GM23338 (cell line): ENCODE results near the gene EIF2AK3. TPM values are rescaled to one million over a fixed set of nuclear protein-coding genes. Genes with fewer than 3 reads are reported as not detected.

Experiments used
- ATAC-seq: fragments of 200-7000 bp; cut with Tn5 transposase; 3 replicates; pipeline ENCODE4 v1.9.1; 2020
- DNase-seq: peaks from one replicate; pipeline ENCODE4 v3.0.0-alpha.2; 2015; ENCODE audit warnings: low spot score
- H2AFZ ChIP-seq: fragments of 200-600 bp; sonication (generic); 2 replicates; pipeline ENCODE4 v1.8.0; 2016; ENCODE audit warnings: antibody characterized with exemption, mild to moderate bottlenecking, moderate library complexity
- H3F3A ChIP-seq: fragments of 200-600 bp; sonication (generic); replicated peaks from 2 replicates; pipeline ENCODE4 v1.8.0; 2017; ENCODE audit warnings: antibody characterized with exemption, mixed run types, low read depth
- H3K27ac ChIP-seq: fragments of 200-600 bp; sonication (generic); 2 replicates; pipeline ENCODE4 v1.6.1; 2016; ENCODE audit warnings: low read depth
- H3K27me3 ChIP-seq: fragments of 200-600 bp; sonication (generic); 2 replicates; pipeline ENCODE4 v1.8.0; 2016; ENCODE audit warnings: mild to moderate bottlenecking, mixed run types, moderate library complexity; ENCODE audit not compliant: insufficient read depth
- H3K36me3 ChIP-seq: fragments of 200-600 bp; sonication (generic); 2 replicates; pipeline ENCODE4 v1.8.0; 2016; ENCODE audit warnings: mild to moderate bottlenecking; ENCODE audit not compliant: insufficient read depth
- H3K4me1 ChIP-seq: fragments of 200-600 bp; sonication (generic); 2 replicates; pipeline ENCODE4 v1.8.0; 2016; ENCODE audit warnings: mild to moderate bottlenecking, moderate library complexity; ENCODE audit not compliant: insufficient read depth
- H3K4me2 ChIP-seq: fragments of 200-600 bp; sonication (generic); 2 replicates; pipeline ENCODE4 v1.7.1; 2017; ENCODE audit warnings: mixed run types
- H3K4me3 ChIP-seq: fragments of 200-600 bp; sonication (generic); 2 replicates; pipeline ENCODE4 v1.6.1; 2016; ENCODE audit warnings: mixed run types
- H3K79me2 ChIP-seq: fragments of 200-600 bp; sonication (generic); replicated peaks from 2 replicates; pipeline ENCODE4 v1.8.0; 2017; ENCODE audit warnings: mild to moderate bottlenecking; ENCODE audit not compliant: insufficient read depth
- H3K9me2 ChIP-seq: fragments of 200-600 bp; sonication (generic); 2 replicates; pipeline ENCODE4 v1.8.0; 2017; ENCODE audit not compliant: insufficient read depth
- H4K20me1 ChIP-seq: fragments of 200-600 bp; sonication (generic); replicated peaks from 2 replicates; pipeline ENCODE4 v1.8.0; 2017; ENCODE audit warnings: mild to moderate bottlenecking; ENCODE audit not compliant: insufficient read depth
- H3K27ac Mint-ChIP-seq: 2 replicates; pipeline ENCODE4 v1.8.0; 2020; ENCODE audit warnings: inconsistent platforms, mild to moderate bottlenecking, moderate library complexity, mixed read lengths
- H3K27me3 Mint-ChIP-seq: 3 replicates; pipeline ENCODE4 v1.8.0; 2022; ENCODE audit warnings: low read depth, mild to moderate bottlenecking, moderate library complexity, mixed read lengths, inconsistent platforms; ENCODE audit not compliant: insufficient read depth, poor library complexity
- H3K36me3 Mint-ChIP-seq: 3 replicates; pipeline ENCODE4 v1.8.0; 2021; ENCODE audit warnings: low read depth, mild to moderate bottlenecking, inconsistent platforms, moderate library complexity, mixed read lengths
- H3K4me1 Mint-ChIP-seq: 3 replicates; pipeline ENCODE4 v1.8.0; 2020; ENCODE audit warnings: mild to moderate bottlenecking, inconsistent platforms, mixed read lengths
- H3K4me3 Mint-ChIP-seq: 3 replicates; pipeline ENCODE4 v1.8.0; 2021; ENCODE audit warnings: moderate library complexity, mild to moderate bottlenecking, inconsistent platforms, mixed read lengths
- H3K9me3 Mint-ChIP-seq: 3 replicates; pipeline ENCODE4 v1.8.0; 2020; ENCODE audit warnings: moderate library complexity, mild to moderate bottlenecking, inconsistent platforms, mixed read lengths
- CREB1 ChIP-seq: fragments of 250-450 bp; sonication (Bioruptor Pico); IDR thresholded peaks from 2 replicates; pipeline ENCODE4 v1.5.0; 2020; ENCODE audit warnings: low read depth, mild to moderate bottlenecking, moderate library complexity
- CTCF ChIP-seq, 2 experiments: fragments of 200-600 bp in 1 of 2; sonication (generic) in 1 of 2; conservative IDR thresholded peaks; 2 replicates each; pipeline versions ENCODE4 v1.5.1 to v1.6.1; 2016 to 2017; ENCODE audit warnings: antibody characterized with exemption in 2 of 2, low read depth in 2 of 2, mild to moderate bottlenecking in 2 of 2, moderate library complexity in 1 of 2
- ETS1 ChIP-seq: IDR thresholded peaks from 2 replicates; pipeline ENCODE4 v1.6.1; 2016; ENCODE audit warnings: antibody characterized with exemption
- EZH2 ChIP-seq: fragments of 200-600 bp; sonication (generic); IDR thresholded peaks from one replicate; pipeline ENCODE4 v1.8.0; 2017; ENCODE audit warnings: antibody characterized with exemption, mild to moderate bottlenecking, low read depth; ENCODE audit not compliant: unreplicated experiment
- EZH2phosphoT487 ChIP-seq: fragments of 200-600 bp; sonication (generic); IDR thresholded peaks from one replicate; pipeline ENCODE4 v1.8.1; 2018; ENCODE audit warnings: antibody characterized with exemption; ENCODE audit not compliant: unreplicated experiment
- JUNB ChIP-seq: IDR thresholded peaks from one replicate; pipeline ENCODE4 v1.6.1; 2016; ENCODE audit warnings: antibody characterized with exemption; ENCODE audit not compliant: unreplicated experiment
- NANOG ChIP-seq: IDR thresholded peaks from 2 replicates; pipeline ENCODE4 v1.6.1; 2016; ENCODE audit warnings: antibody characterized with exemption, borderline replicate concordance
- POLR2AphosphoS5 ChIP-seq: IDR thresholded peaks from 2 replicates; pipeline ENCODE4 v1.6.1; 2016; ENCODE audit warnings: antibody characterized with exemption, low read depth
- REST ChIP-seq: IDR thresholded peaks from one replicate; pipeline ENCODE4 v1.6.1; 2018; ENCODE audit warnings: antibody characterized with exemption; ENCODE audit not compliant: unreplicated experiment
- STAT1 ChIP-seq: IDR thresholded peaks from one replicate; pipeline ENCODE4 v1.6.1; 2016; ENCODE audit warnings: antibody characterized with exemption; ENCODE audit not compliant: unreplicated experiment
- ZNF114 ChIP-seq: fragments of 250-450 bp; sonication (Bioruptor Pico); IDR thresholded peaks from 2 replicates; pipeline ENCODE4 v1.5.0; 2020; ENCODE audit warnings: mild to moderate bottlenecking, moderate library complexity
- ZNF331 ChIP-seq: fragments of 250-450 bp; sonication (Bioruptor Pico); IDR thresholded peaks from 2 replicates; pipeline ENCODE4 v1.5.0; 2020; ENCODE audit warnings: low read depth, mild to moderate bottlenecking, moderate library complexity
- ZNF462 ChIP-seq: fragments of 250-450 bp; sonication (Bioruptor Pico); IDR thresholded peaks from 2 replicates; pipeline ENCODE4 v1.5.0; 2020; ENCODE audit warnings: mild to moderate bottlenecking, moderate library complexity
- polyA plus RNA-seq: library from polyadenylated mRNA; unstranded; fragments of >200 nt; fragmentation: Nextera tagmentation; extraction: Ambion mirVana; gene quantifications from 2 replicates; pipeline ENCODE4 v1.2.1, GENCODE V29; 2016
- total RNA-seq: library from RNA; depleted of rRNA; stranded (reverse); fragments of >200 nt; shearing (Covaris generic); gene quantifications from 2 replicates; pipeline ENCODE4 v1.2.3, GENCODE V29; 2014

Gene EIF2AK3
- total and polyA plus RNA-seq, 2 experiments from 2014 or later, result 5.9 to 24.2 TPM

- H3K4me3 ChIP-seq, result no peak overlapping the region
- 0 out of 2 replicates have a peak, but pooled peaks cover 3% of the 10 kb centered on the region for H4K20me1 ChIP-seq
- H3K9me2 ChIP-seq, result no peaks in the 10 kb centered on the region
- TF ChIP-seq STAT1, result no peak
- no peak for TF ChIP-seq CTCF (conservative IDR thresholded peaks at IDR 0.05; ENCODE audit: low read depth in 2 of 2)
- TF ChIP-seq POLR2AphosphoS5, result no peak
- no peak for TF ChIP-seq JUNB
- no peak for TF ChIP-seq EZH2
- no peak for TF ChIP-seq NANOG
- no peak for TF ChIP-seq ETS1
- no peak for TF ChIP-seq CREB1 (CRISPR knock-in tag)
- TF ChIP-seq ZNF462 (CRISPR knock-in tag), result no peak
- TF ChIP-seq REST, result no peak
- no peak for TF ChIP-seq ZNF331 (CRISPR knock-in tag)
- no peak for TF ChIP-seq ZNF114 (CRISPR knock-in tag)
- no peak for TF ChIP-seq EZH2phosphoT487
- no peaks in the 10 kb centered on the region for H3K27me3 ChIP-seq
- no peak overlapping the region for H3K27ac ChIP-seq
- H3K79me2 ChIP-seq, result no peaks in the 10 kb centered on the region
- ATAC-seq (no peak), DNase-seq (no peak)
- Mint-ChIP-seq H3K36me3 (peaks cover 12% of the 10 kb centered on the region; the same call in 2 of the 3 replicates), H3K9me3 (no peaks in the 10 kb centered on the region), H3K27ac (no peak overlapping the region), H3K27me3 (no peaks in the 10 kb centered on the region), H3K4me1 (no peaks in the 10 kb centered on the region), H3K4me3 (no peak overlapping the region)
- H3K4me2 ChIP-seq, result no peak overlapping the region
- no peaks in the 10 kb centered on the region for H3K4me1 ChIP-seq
- no peak overlapping the region for H2AFZ ChIP-seq
- H3K36me3 ChIP-seq, result peaks cover 6% of the 10 kb centered on the region
- H3F3A ChIP-seq, result no peaks in the 10 kb centered on the region
These were observed 45.2 kb downstream of the EIF2AK3 start for GRCh38 chr2:88582030-88582429.
